A673 (cell line): ENCODE results near the gene CALN1.

Source experiments
- EZH2 ChIP-seq: fragments of 200-600 bp; sonication (generic); IDR thresholded peaks from 2 replicates; pipeline ENCODE4 v1.6.1; 2017; ENCODE audit warnings: borderline replicate concordance, low read depth, mild to moderate bottlenecking, mixed read lengths, antibody characterized with exemption, low read length; ENCODE audit not compliant: poor library complexity, severe bottlenecking
- TF ChIP-seq, protein P1 (sequence below): fragments of 300-800, 200-600 bp; sonication (generic); conservative IDR thresholded peaks from 2 replicates; pipeline ENCODE4 v1.5.1; 2017; ENCODE audit warnings: low read depth, mild to moderate bottlenecking, antibody characterized with exemption, low read length, moderate library complexity, mixed read lengths

DNA sequence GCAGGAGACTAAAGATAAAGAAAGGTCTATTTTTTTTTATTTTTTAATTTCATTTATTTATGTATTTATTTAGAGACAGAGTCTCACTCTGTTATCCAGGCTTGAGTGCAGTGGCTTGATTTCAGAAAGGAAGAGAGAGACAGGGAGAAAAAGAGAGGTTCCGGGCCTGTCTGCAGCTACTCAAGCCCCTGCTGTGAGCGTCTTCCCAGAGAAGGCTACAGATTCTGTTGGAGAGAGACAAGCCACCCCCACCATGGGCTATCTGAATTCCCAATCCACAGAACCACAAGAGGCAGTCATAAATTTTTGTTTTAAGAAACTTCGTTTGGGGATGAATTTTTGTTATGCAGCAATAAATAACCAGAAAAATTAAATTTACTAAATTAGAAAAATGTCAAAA is 68.1 kb downstream of the CALN1 start:
- TF ChIP-seq EZH2, result no peak
- TF ChIP-seq, protein P1, sequence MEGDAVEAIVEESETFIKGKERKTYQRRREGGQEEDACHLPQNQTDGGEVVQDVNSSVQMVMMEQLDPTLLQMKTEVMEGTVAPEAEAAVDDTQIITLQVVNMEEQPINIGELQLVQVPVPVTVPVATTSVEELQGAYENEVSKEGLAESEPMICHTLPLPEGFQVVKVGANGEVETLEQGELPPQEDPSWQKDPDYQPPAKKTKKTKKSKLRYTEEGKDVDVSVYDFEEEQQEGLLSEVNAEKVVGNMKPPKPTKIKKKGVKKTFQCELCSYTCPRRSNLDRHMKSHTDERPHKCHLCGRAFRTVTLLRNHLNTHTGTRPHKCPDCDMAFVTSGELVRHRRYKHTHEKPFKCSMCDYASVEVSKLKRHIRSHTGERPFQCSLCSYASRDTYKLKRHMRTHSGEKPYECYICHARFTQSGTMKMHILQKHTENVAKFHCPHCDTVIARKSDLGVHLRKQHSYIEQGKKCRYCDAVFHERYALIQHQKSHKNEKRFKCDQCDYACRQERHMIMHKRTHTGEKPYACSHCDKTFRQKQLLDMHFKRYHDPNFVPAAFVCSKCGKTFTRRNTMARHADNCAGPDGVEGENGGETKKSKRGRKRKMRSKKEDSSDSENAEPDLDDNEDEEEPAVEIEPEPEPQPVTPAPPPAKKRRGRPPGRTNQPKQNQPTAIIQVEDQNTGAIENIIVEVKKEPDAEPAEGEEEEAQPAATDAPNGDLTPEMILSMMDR, result no peak
